HS-5 (cell line): ENCODE measurements around the gene IL36A.

ENCODE experiments used
- DNase-seq: peaks from one replicate; pipeline ENCODE4 v3.0.0-alpha.2; 2012; ENCODE audit warnings: low read depth

IL36A gene

DNA sequence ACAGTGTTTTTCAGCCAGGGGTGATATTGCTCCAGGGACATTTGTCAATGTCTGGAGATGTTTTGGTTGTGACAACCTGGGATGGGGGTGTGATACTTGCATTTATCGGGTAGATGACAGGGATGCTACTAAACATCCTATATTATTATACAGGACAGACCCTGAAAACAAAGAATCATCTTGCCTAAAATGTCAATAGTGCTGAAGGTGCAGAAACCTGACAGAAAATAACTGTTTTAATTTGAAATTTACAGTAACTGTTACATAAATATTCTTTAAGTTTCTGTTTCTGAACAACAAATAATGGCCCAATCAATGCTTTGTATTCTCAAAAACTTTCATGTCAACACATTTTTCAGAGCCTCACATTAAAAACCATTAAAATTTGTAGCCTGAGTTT, 2.0 kb downstream of the IL36A start:
- no peak for DNase-seq

DNA sequence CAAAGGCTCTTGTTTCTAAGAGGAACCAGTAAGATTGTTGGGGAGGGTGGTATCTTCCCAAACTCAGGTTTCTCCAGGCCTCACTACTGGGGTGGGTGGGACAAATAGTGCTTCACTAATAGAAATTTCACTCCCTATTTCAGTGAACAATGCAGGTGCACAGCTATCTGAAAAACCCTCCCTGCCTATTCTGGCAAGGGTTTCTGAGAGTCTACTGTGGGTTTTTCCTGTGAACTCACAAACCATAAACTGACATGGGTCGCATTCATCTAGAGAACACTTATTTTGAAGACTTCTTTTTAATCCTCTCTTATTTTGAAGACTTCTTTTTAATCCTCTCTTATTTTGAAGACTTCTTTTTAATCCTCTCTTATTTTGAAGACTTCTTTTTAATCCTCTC, 4.4 kb downstream of the IL36A start:
- no peak for DNase-seq

DNA sequence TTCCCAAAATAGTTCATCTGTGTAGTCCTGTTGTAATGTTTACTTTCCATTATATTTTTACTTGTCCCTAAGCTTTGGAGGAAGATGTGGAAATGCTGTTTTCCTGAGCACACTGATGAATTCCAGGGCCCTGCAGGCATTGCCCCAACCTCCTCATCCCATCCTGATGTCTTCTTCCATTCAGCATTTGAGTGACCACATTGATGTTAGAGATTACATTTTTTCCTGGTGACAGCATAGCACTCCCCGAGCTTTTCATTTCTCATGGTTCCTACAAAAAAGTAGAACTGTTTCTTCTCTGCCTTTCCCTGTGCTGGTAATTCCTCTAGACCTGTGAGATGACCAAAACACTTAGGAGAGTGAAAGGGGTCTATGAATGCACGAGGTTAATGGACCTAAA, 4.8 kb downstream of the IL36A start:
- DNase-seq: peak; percentile 11

DNA sequence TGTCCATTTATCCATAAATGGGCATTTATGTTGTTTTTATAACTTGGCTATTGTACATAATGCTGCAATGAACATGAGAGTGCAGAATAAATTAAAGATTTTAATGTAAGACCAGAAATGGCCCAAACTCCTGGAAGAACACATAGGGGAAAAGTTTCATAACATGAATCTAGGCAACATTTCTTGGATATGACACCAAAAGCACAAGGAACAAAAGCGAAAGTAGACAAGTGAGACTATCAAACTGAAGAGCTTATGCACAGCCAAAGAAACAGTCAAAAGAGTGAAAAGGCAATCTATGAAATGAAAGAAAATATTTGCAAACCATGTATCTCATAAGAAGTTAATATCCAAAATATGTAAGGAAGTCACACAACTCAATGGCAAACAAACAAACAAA, 5.8 kb downstream of the IL36A start:
- DNase-seq: no peak

DNA sequence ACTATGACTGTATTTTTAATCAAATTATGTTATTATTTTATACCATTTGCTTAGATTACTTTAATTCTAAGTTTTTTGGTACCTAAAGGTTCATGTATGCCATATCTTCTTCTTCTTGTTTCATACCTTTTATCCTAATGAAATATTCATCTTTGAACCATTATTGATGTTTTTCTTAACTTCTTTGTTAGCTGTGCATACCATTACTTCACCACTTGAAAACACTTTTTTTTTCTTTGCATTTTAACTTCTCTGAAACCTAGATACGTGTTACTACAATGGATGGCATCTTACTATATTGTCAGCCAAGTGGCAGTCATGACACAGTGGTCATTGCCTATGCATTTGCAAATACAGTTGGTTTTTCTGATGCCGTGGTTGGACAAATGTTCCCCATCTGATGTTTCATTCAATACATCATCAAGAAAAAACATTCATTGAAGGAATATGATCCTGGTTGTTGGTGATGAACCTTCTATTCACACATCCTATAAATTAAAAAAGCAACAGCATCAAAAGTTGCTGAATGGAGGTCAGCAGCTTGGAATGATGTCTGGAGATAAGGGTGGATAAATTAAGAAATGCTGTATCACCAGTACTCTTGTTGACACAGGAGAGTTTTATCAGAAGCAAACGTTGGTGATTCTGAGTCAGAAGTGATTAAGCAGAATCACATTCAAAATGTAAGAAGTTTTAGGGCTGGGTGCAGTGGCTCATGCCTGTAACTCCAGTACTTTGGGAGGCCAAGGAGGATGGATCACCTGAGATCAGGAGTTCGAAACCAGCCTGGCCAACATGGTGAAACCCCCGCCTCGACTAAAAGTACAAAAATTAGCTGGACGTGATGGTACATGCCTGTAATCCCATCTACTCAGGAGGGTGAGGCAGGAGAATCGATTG, 7.4 kb downstream of the IL36A start:
- DNase-seq: peak; percentile 71

DNA sequence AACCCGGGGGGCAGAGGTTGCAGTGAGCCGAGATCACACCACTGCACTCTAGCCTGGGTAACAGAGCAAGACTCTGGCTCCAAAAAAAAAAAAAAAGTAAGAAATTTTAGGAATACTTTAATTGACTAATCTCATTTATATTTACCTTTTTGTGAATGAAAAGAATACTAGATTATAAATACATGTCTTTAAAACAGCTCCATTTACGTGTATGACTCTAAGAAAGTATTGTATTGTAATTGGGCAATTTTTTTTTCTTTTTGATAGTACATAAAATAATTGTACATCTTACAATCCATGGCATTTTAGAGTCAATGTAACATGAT, 8.0 kb downstream of the IL36A start:
- no peak for DNase-seq

DNA sequence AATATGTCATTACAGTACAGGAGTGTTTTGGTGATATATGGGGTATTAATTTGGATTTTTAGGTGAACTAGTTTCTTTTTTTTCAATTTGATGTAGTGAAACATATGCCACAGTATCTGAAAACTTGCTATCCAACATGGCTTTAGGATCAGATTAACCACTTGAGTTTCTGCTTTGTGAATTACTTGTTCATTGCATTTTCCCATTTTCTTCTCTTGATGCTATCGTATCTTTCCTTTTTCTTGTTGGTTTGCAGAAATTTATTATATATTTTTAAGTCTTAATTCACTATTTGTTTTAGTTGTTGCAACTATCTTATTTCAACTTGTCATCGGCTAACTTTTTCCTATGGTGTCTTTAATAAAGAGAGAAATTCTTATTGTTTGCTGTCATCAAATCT, 8.8 kb downstream of the IL36A start:
- DNase-seq: no peak

DNA sequence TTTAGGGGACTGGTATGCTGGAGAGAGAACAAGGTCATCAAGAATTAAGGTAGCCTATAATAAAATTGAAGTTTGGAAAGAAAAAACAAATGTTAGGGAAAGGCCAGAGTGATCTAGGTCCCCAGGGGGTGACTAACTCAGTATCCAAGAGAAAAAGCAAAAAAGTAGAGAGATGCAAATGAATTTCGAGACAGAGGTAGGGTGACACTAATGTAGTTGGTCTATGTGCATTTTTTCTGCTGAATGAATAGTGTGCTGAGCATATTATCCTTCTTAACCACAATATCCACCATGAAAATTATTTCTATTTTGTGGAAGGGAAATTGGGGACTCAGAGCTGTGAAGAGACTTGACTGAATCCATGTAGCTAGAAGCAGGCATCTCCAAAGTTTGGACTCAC, 9.8 kb downstream of the IL36A start:
- DNase-seq: no peak

DNA sequence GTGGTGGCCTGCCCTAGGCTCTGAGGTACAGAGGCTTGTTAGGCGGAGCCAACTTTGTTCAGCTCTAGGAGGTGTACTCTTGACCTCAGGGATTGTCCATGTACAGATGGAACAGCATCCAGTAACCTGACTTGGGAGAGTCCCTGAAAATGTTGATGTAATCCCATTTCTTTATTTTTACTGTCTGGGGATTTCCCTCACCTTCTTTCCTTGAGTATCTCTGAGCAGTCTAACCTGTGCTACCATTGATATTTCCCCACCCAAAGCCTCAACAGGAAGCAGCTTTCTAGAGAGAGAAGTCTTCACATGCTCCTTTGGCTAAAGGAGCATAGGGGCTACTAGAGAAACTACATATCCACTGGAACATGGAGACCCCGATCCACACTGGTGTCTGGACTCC, 10.4 kb downstream of the IL36A start:
- no peak for DNase-seq

DNA sequence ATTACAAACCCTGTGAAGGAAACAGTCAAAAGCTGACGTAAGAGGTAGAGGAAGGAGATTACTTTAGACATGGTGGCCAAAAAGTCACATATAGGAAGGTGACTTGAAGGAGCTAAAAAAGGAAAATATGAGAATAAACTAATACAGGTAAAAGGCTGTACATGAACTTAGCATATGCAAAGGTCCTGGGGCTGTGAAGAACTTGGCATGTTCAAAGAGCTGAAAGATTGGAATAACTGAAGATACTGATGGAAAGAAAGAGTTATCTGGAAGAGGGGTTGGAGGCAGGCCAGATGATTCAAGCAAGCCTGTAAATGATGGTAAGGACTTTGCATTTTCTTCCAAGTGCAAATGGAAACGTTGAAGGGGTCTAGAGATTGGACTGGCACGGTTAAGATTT, 13.2 kb downstream of the IL36A start:
- no peak for DNase-seq

DNA sequence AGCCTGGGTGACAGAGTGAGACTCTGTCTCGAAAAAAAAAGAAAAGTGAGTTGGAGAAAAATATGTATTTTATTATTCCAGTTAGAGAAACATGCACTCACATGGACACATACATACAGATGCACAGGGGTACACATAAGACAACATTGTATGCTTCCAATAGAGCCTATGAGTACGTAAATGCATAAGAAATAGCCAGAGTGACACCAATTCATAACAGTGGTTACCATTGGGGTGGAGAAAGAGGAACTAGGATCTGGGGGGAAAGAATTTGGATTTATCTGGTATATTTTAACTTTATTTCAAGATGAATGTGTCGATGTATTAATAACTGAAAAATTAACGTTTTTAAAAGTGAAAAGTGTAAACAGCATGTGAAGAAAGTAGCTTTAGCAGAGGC, 16.1 kb downstream of the IL36A start:
- no peak for DNase-seq

DNA sequence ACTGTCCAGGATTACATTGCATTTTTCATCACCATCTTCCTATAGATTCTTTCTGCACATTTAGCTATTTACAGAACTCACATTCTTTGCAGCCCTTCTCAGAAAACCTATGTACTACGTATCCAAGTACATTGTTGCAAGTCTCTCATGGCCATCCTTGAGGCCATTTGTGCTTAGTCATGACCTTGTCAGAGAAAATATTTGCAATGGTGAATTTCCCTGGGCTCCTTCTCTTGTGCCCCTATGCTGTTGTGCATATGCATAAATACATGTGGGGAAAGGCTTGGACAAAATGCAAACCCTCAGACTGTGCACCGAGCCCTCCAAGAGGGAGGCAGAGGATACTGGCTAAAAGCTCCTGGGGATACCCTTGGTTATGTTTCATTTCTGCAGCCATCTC, 19.5 kb downstream of the IL36A start:
- no peak for DNase-seq

DNA sequence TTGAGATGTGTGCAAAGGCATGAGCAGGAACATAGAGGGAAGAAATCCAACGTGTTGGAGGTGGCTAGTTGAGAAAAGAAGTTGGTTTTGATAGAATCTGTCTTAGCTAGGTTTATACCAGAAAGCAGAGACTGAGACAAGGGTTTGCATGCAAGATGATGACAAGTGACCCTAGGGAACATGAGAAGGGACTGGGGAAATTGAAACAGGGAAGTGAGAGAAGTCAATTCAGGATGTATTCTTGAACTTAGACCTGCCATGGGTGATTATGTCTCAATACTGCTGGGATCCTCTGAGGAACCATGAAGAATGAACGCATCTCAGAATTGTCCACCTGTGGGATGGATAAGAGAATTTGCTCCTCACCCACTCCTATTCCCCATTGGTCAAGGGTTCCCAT, 20.5 kb downstream of the IL36A start:
- DNase-seq: no peak

DNA sequence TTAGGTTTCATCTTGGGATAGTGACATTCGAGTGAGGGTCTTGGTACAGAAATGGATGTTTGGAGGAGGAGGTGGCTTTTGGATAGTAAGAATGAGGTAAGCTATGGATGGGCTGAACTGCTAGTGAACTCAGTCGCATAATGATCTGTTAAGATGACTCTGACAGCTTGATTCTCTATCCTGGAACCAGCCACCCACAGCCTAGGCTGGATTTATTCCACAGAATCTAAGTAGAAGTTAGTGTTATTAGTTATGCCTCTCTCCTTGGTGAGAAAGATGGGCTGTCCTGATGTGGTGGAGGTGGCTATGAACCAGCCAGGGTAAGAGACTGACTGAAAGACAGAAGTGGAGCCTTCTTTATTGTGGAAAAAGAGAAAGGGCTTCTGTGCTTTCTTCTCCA, 22.4 kb downstream of the IL36A start:
- no peak for DNase-seq

DNA sequence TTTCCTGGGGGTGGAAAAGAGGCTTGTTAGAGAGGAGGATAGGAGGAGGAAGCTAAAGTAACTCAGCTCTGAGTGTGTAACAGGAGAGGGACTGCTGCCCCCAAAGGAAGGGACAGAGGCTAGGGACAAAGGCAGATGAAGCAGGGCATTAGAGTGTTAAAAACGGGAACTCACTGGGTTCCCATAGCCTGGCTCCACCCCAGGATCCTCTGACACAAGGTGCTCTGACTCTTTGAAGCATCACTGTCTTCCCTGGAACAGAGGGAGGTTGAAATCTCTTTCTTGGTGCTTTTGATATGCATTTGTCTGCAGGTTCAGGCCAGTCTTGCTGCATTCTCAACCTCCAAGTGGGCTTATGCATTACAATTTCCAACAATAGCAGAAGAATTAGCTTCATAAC, 22.9 kb downstream of the IL36A start:
- DNase-seq: no peak

DNA sequence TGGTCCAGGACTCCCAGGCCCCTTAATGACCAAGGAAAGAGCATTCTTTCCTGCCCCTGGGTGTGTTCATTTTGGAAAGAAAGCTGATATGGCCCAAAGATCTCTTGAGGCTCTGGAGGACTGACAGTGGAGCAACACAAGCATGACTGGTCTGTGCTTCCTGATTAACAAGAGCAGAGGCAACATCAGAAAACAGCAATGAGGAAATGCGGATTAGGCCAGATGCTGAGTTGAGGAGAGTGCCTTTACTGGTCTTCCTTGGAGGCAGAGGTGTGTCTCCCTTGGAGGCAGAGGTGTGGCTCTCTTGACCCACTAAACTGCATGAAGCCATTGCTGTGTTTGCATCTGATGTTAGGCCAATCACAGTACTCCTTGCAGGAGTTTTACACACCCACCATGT, 27.5 kb downstream of the IL36A start:
- DNase-seq: no peak

DNA sequence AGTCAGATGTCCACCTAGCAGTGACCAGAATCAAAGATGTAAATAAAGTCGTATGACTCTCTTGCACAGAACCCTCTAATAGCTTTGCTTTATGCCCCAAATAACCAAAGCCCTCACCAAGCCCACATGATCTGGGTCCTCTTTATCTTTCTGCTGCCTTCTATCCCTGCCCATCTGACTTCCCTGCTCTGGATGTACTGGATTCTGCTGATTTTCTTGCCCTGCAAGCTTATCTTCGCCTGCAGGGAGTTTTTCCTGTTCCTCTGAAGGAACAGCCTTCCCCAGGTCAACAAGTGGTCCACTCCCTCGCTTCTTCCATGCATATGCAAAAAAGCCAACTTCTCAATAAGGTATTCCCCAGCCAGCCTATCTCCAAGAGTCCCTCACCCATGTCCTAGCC, 28.8 kb downstream of the IL36A start:
- no peak for DNase-seq

DNA sequence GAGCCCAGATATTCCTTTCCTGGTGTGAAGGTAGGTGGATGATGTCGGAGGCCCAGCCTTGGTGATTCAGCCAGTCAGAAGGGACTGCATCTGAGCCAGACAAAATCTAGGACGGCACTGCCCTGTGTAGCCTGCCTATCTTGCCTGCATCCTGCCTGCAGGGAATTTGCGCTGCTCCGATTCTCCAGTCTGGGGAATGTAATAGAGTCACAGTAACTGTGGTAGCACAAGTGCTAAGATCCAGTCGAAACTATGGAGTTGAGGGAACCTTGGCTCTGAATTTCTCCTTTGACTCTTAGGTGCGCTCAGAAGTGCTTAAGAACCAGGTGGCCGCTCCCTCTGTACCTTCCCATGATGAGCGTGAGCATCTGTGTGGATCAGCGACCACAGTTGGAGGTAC, 31.5 kb downstream of the IL36A start:
- DNase-seq: no peak

DNA sequence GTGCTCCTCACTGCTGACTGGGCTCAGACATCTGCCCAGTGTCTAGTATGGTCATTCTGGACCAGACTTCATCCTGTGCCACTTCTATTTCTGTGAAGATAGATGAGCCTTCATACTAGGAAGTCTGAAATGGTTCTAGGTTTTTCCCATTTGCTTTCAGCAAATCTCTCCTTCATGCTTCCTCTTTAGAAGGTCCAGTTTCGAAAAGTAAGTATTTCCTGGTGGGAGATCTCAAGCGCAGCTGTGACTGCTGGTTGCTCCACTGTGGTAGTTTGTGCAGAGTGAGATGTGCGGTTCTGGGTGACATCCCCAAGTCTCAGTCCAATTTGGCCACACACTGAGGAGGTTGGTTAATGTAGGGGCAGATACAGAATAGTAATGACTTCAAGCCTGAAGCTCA, 33.0 kb downstream of the IL36A start:
- DNase-seq: no peak

DNA sequence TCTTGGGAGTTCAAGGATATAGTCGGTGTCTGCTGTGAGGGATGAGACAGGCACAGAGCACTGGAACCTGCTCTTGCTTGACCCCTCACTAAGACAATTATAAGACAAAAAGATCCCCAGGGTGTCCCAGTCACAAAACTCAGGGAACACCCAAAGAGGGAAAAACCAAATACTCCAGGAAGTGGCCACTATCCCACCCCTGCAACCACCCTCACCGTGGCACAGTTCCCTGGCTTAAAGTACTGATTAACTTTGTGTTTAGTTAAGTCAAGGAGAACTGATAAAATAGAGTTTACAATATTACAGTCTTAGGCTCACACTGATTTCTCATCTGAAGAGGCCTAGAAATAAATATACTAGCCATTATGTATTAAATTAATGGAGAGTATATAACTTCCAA, 33.9 kb downstream of the IL36A start:
- no peak for DNase-seq

DNA sequence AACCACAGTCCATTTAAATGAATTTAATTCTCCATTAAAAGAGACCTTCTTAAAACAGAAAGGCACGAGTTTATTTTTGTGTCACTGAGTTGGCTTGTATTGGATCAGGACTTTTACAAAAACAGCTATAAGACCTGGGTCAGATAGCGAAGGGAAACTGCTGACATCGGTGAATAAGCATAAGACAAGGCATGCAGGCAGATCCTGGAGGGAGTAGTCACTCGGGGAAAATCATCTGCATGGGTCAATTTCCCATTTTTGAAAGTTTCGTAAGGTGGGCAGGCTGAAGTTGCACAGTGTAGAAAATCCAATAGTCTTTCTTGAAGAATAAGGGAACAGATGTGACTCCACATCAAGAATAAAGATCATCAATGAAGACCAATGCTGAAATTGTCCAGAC, 34.5 kb downstream of the IL36A start:
- no peak for DNase-seq

DNA sequence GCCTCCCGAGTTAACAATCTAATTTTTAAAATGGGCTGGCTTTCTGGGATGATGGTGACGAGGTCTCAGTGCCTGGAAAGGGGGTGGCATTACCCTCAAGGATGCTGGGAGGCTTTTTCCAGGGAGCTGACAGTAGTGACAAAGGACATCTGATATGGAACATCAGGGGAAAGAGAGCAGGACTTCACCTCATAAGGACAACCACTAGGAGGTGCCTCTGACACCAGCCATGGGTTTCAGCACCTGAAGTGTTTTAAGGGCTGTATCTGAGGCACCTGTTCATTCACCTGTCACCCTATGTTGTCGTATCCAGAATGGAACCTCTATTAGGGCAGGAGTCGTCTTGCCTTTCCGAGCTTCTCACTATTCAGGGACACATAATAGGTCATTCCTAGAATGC, 36.6 kb downstream of the IL36A start:
- DNase-seq: no peak

DNA sequence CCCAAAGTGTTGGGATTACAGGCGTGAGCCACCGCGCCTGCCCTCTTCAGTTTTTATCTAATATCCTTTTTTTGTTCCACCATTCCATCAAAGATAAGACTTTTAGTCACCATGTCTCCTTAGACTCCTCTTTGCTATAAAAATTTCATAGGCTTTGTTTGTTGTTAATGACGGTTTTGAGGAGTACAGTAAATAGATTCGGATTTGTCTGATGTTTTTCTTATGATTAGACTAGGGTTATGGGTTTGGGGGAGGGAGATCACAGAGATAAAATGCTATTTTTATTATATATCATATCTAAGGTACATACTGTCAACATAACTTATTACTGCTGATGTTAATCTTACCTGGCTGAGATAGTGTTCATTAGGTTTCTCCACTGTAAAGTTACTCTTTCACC, 41.2 kb downstream of the IL36A start:
- DNase-seq: no peak
